PC-3 (cell line): Measurements from ENCODE around the gene TEX13B. TPM values are rescaled to one million over a fixed set of nuclear protein-coding genes. Genes with fewer than 3 reads are reported as not detected.

Source experiments
- ATAC-seq: fragments of 200-7000 bp; cut with Tn5 transposase; 2 replicates; pipeline ENCODE4 v1.9.1; 2020; ENCODE audit warnings: mild to moderate bottlenecking, moderate library complexity
- BruUV-seq: library from RNA; stranded (reverse); fragments of 400-500 nt; replicated peaks from 2 replicates; lab custom pipeline; 2021; lab: Mats Ljungman, UMichigan
- CTCF ChIA-PET: fragments of 300-600 bp; sonication (Branson Sonifier 250); formaldehyde crosslinking; loops from one replicate; lab custom pipeline; 2022; ENCODE audit warnings: antibody characterized with exemption; lab: Charles Lee
- POLR2A ChIA-PET: fragments of 300-600 bp; sonication (Branson Sonifier 250); formaldehyde crosslinking; loops from one replicate; lab custom pipeline; 2022; ENCODE audit warnings: antibody characterized with exemption; ENCODE audit not compliant: unreplicated experiment; lab: Charles Lee
- DNase-seq: peaks from one replicate; pipeline ENCODE4 v3.0.0-alpha.2; 2015
- H2AFZ ChIP-seq: fragments of 300-600 bp; sonication (generic); 2 replicates; pipeline ENCODE4 v1.6.0; 2016; ENCODE audit warnings: antibody characterized with exemption, low read length
- H3F3A ChIP-seq: fragments of 300-600 bp; sonication (generic); one replicate; pipeline ENCODE4 v1.6.0; 2017; ENCODE audit warnings: antibody characterized with exemption, low read length, control low read depth, mild to moderate bottlenecking; ENCODE audit not compliant: unreplicated experiment
- H3K27ac ChIP-seq: fragments of 300-600 bp; sonication (generic); 2 replicates; pipeline ENCODE4 v1.5.1; 2016; ENCODE audit warnings: mild to moderate bottlenecking, low read length
- H3K27me3 ChIP-seq: fragments of 300-600 bp; sonication (generic); 2 replicates; pipeline ENCODE4 v1.6.1; 2016; ENCODE audit warnings: low read length, mixed read lengths
- H3K36me3 ChIP-seq: fragments of 300-600 bp; sonication (generic); 2 replicates; pipeline ENCODE4 v1.6.1; 2016; ENCODE audit warnings: low read depth, mixed run types, low read length, mixed read lengths
- H3K4me1 ChIP-seq: fragments of 300-600 bp; sonication (generic); 2 replicates; pipeline ENCODE4 v1.5.1; 2016; ENCODE audit warnings: low read length; ENCODE audit not compliant: insufficient read depth
- H3K4me2 ChIP-seq: fragments of 300-600 bp; sonication (generic); 2 replicates; pipeline ENCODE4 v1.6.0; 2016; ENCODE audit warnings: low read length
- H3K4me3 ChIP-seq: fragments of 300-600 bp; sonication (generic); 2 replicates; pipeline ENCODE4 v1.5.1; 2016; ENCODE audit warnings: mild to moderate bottlenecking, low read length, mixed read lengths
- H3K79me2 ChIP-seq: fragments of 300-600 bp; sonication (generic); 2 replicates; pipeline ENCODE4 v1.6.1; 2017; ENCODE audit warnings: low read length, mixed read lengths
- H3K9ac ChIP-seq: fragments of 300-600 bp; sonication (generic); 2 replicates; pipeline ENCODE4 v1.6.0; 2016; ENCODE audit warnings: mild to moderate bottlenecking, low read length
- H3K9me2 ChIP-seq: fragments of 300-600 bp; sonication (generic); replicated peaks from 2 replicates; pipeline ENCODE4 v1.6.1; 2016; ENCODE audit warnings: mixed run types, low read length, mixed read lengths
- H3K9me3 ChIP-seq: fragments of 300-600 bp; sonication (generic); 2 replicates; pipeline ENCODE4 v1.6.1; 2016; ENCODE audit warnings: low read length, mixed read lengths
- H4K20me1 ChIP-seq: fragments of 300-600 bp; sonication (generic); 2 replicates; pipeline ENCODE4 v1.6.1; 2016; ENCODE audit warnings: low read length, mixed read lengths
- CTCF ChIP-seq: fragments of 300-600 bp; sonication (generic); conservative IDR thresholded peaks from 2 replicates; pipeline ENCODE4 v1.5.1; 2017; ENCODE audit warnings: antibody characterized with exemption, low read depth, mild to moderate bottlenecking, low read length
- EZH2 ChIP-seq: fragments of 300-600 bp; sonication (generic); IDR thresholded peaks from one replicate; pipeline ENCODE4 v1.6.1; 2017; ENCODE audit warnings: antibody characterized with exemption, mild to moderate bottlenecking, low read length; ENCODE audit not compliant: unreplicated experiment
- EZH2phosphoT487 ChIP-seq: fragments of 300-600 bp; sonication (generic); IDR thresholded peaks from 2 replicates; pipeline ENCODE4 v1.6.1; 2018; ENCODE audit warnings: mild to moderate bottlenecking, antibody characterized with exemption, low read length, borderline replicate concordance
- intact Hi-C: fragments of 100-400 bp; cut with micrococcal nuclease; formaldehyde crosslinking; loops from 2 replicates; pipeline ENCODE4 v1.9.0; 2023
- total RNA-seq: library from RNA; depleted of rRNA; stranded (reverse); fragments of >200 nt; gene quantifications from 2 replicates; pipeline ENCODE4 v1.2.3, GENCODE V29; 2014

The TEX13B gene
- total RNA-seq, 1 experiment from 2014 or later, result not detected

- H3K4me1 ChIP-seq, result peaks cover 67% of the 10 kb centered on the region
- no peaks in the 10 kb centered on the region for H3K9me2 ChIP-seq
- intact Hi-C loops, result loop anchor here (2.0 kb wide), 1 partner anchor 14 kb away; no protein-coding TSS in a partner anchor
- H2AFZ ChIP-seq, result no peak overlapping the region
- CTCF ChIA-PET, result interaction anchor here (0.6 kb wide), 2 partner anchors 104 to 480 kb away, joined by 3 to 4 read pairs; no protein-coding TSS in a partner anchor
- POLR2A ChIA-PET, result no interaction called here
- DNase-seq (peak; percentile 61), ATAC-seq (peak; percentile 42)
- H3F3A ChIP-seq, result no peaks in the 10 kb centered on the region
- H3K79me2 ChIP-seq, result no peaks in the 10 kb centered on the region
- no TSS peak for BruUV-seq
- no peak overlapping the region for H3K4me3 ChIP-seq
- H3K9me3 ChIP-seq, result no peaks in the 10 kb centered on the region
- H3K36me3 ChIP-seq, result no peaks in the 10 kb centered on the region
- H3K27me3 ChIP-seq, result no peaks in the 10 kb centered on the region
- TF ChIP-seq CTCF, result no peak
- no peak for TF ChIP-seq EZH2phosphoT487
- no peak for TF ChIP-seq EZH2
- peak overlapping the region; percentile 71 for H3K27ac ChIP-seq
- H3K9ac ChIP-seq, result peak overlapping the region; percentile 29; the same call in 1 of the 2 replicates
- no peaks in the 10 kb centered on the region for H4K20me1 ChIP-seq
- peak overlapping the region; percentile 32 for H3K4me2 ChIP-seq
Measured at GRCh38 chrX:108022491-108023089, 40.4 kb upstream of the TEX13B start.

- ChIA-PET CTCF (interaction anchor here (0.6 to 1.2 kb wide), 3 partner anchors 14 to 51 kb away, joined by 3 to 5 read pairs (median 4); no protein-coding TSS in a partner anchor), POLR2A (no interaction called here)
- no peaks in the 10 kb centered on the region for H3K36me3 ChIP-seq
- DNase-seq, result peak; percentile 54
- ATAC-seq, result no peak
- no peak overlapping the region for H3K9ac ChIP-seq
- TF ChIP-seq EZH2 (no peak), EZH2phosphoT487 (no peak), CTCF (peak; percentile 78)
- no peaks in the 10 kb centered on the region for H3K9me3 ChIP-seq
- H3K9me2 ChIP-seq, result no peaks in the 10 kb centered on the region
- no peaks in the 10 kb centered on the region for H3K79me2 ChIP-seq
- no peak overlapping the region for H3K4me3 ChIP-seq
- H3K27me3 ChIP-seq, result no peaks in the 10 kb centered on the region
- no peaks in the 10 kb centered on the region for H3F3A ChIP-seq
- H4K20me1 ChIP-seq, result no peaks in the 10 kb centered on the region
- 0 out of 2 replicates have a peak overlapping the region, but pooled peaks have one; percentile 13 for H3K4me2 ChIP-seq
- BruUV-seq, result no TSS peak
- H2AFZ ChIP-seq, result 0 out of 2 replicates have a peak overlapping the region, but pooled peaks have one; percentile 32
- H3K4me1 ChIP-seq, result peaks cover 56% of the 10 kb centered on the region
- intact Hi-C loops, result loop anchor here (1.0 kb wide), 1 partner anchor 52 kb away; no protein-coding TSS in a partner anchor
- H3K27ac ChIP-seq, result peak overlapping the region; percentile 22; the same call in 1 of the 2 replicates
Measured at GRCh38 chrX:108020631-108021030, 38.5 kb upstream of the TEX13B start.

- ChIA-PET CTCF (no interaction called here), POLR2A (no interaction called here)
- Histone ChIP-seq H3K9me3 (no peaks in the 10 kb centered on the region), H3K27me3 (no peaks in the 10 kb centered on the region), H3K4me2 (no peak overlapping the region), H3F3A (no peaks in the 10 kb centered on the region), H3K9ac (no peak overlapping the region), H2AFZ (no peak overlapping the region), H3K4me1 (peaks cover 50% of the 10 kb centered on the region), H4K20me1 (no peaks in the 10 kb centered on the region), H3K27ac (no peak overlapping the region; the same call in 1 of the 2 replicates), H3K79me2 (no peaks in the 10 kb centered on the region), H3K9me2 (no peaks in the 10 kb centered on the region), H3K36me3 (no peaks in the 10 kb centered on the region), H3K4me3 (no peak overlapping the region)
- no peak for ATAC-seq
- BruUV-seq, result no TSS peak
- TF ChIP-seq CTCF (no peak), EZH2 (no peak), EZH2phosphoT487 (no peak)
- DNase-seq, result no peak
- intact Hi-C loops, result no loop called here
Measured at GRCh38 chrX:108019382-108019875, 37.3 kb upstream of the TEX13B start.
